ENCODE measurements around the gene DNMT3A. TPM values are rescaled to one million over a fixed set of nuclear protein-coding genes. Genes with fewer than 3 reads are reported as not detected.
A peak's percentile ranks its signal among the peaks of the same experiment; 100 is the strongest.

Gene DNMT3A
- total RNA-seq, 1 experiment from 2014 or later = 12.2 TPM

- Histone ChIP-seq H3K79me2 (ENCODE audit: low read length) (no peaks in the 10 kb centered on the region), H3K9me3 (ENCODE audit: low read length) (no peaks in the 10 kb centered on the region), H3K27ac (ENCODE audit: low read length) (no peak overlapping the region), H2AFZ (ENCODE audit: low read length) (no peak overlapping the region), H3K36me3 (ENCODE audit: low read depth, low read length) (no peaks in the 10 kb centered on the region), H3K27me3 (ENCODE audit: low read length) (no peaks in the 10 kb centered on the region), H3K4me1 (ENCODE audit: insufficient read depth, low read length) (peaks cover 35% of the 10 kb centered on the region), H3K9ac (ENCODE audit: low read length) (no peak overlapping the region), H3K9me2 (replicated peaks; ENCODE audit: low read length) (no peaks in the 10 kb centered on the region), H3K4me2 (ENCODE audit: low read length) (no peak overlapping the region), H4K20me1 (ENCODE audit: low read length) (no peaks in the 10 kb centered on the region), H3K4me3 (ENCODE audit: low read length) (no peak overlapping the region), H3F3A (ENCODE audit: low read length, unreplicated experiment) (no peaks in the 10 kb centered on the region)
- intact Hi-C loops (cut with micrococcal nuclease) = no loop called here
- no TSS peak for BruUV-seq (replicated peaks)
- ATAC-seq (no peak), DNase-seq (no peak)
- ChIA-PET CTCF (no interaction called here), POLR2A (ENCODE audit: unreplicated experiment) (no interaction called here)
- TF ChIP-seq EZH2 (IDR thresholded peaks at IDR 0.05; ENCODE audit: low read length, unreplicated experiment) = no peak
- no peak for TF ChIP-seq EZH2phosphoT487 (IDR thresholded peaks at IDR 0.05; ENCODE audit: borderline replicate concordance, low read length)
- TF ChIP-seq CTCF (conservative IDR thresholded peaks at IDR 0.05; ENCODE audit: low read depth, low read length) = no peak
These were observed 39.1 kb upstream of the DNMT3A start for GRCh38 chr2:25380586-25381375.

GRCh38 chr2:25380023-25380422 is 38.3 kb upstream of the DNMT3A start:
- no peak for TF ChIP-seq EZH2 (IDR thresholded peaks at IDR 0.05; ENCODE audit: low read length, unreplicated experiment)
- TF ChIP-seq EZH2phosphoT487 (IDR thresholded peaks at IDR 0.05; ENCODE audit: borderline replicate concordance, low read length) = no peak
- TF ChIP-seq CTCF (conservative IDR thresholded peaks at IDR 0.05; ENCODE audit: low read depth, low read length) = no peak
- Histone ChIP-seq H3K36me3 (ENCODE audit: low read depth, low read length) (no peaks in the 10 kb centered on the region), H3K4me1 (ENCODE audit: insufficient read depth, low read length) (peaks cover 35% of the 10 kb centered on the region), H3K9me3 (ENCODE audit: low read length) (no peaks in the 10 kb centered on the region), H3F3A (ENCODE audit: low read length, unreplicated experiment) (no peaks in the 10 kb centered on the region), H3K9ac (ENCODE audit: low read length) (no peak overlapping the region), H3K4me2 (ENCODE audit: low read length) (no peak overlapping the region), H4K20me1 (ENCODE audit: low read length) (no peaks in the 10 kb centered on the region), H3K27ac (ENCODE audit: low read length) (0 out of 2 replicates have a peak overlapping the region, but pooled peaks have one; percentile 82), H3K9me2 (replicated peaks; ENCODE audit: low read length) (no peaks in the 10 kb centered on the region), H3K27me3 (ENCODE audit: low read length) (no peaks in the 10 kb centered on the region), H2AFZ (ENCODE audit: low read length) (no peak overlapping the region), H3K4me3 (ENCODE audit: low read length) (no peak overlapping the region), H3K79me2 (ENCODE audit: low read length) (no peaks in the 10 kb centered on the region)
- intact Hi-C loops (cut with micrococcal nuclease) = no loop called here
- no TSS peak for BruUV-seq (replicated peaks)
- CTCF ChIA-PET = no interaction called here
- DNase-seq (no peak), ATAC-seq (no peak)
- POLR2A ChIA-PET (ENCODE audit: unreplicated experiment) = no interaction called here

GRCh38 chr2:25379535-25379934 is 37.8 kb upstream of the DNMT3A start:
- peak overlapping the region; percentile 82 for H3K27ac ChIP-seq (ENCODE audit: low read length)
- no peaks in the 10 kb centered on the region for H3K27me3 ChIP-seq (ENCODE audit: low read length)
- peak overlapping the region; percentile 32; the same call in 1 of the 2 replicates for H3K9ac ChIP-seq (ENCODE audit: low read length)
- H3K4me1 ChIP-seq (ENCODE audit: insufficient read depth, low read length) = peaks cover 35% of the 10 kb centered on the region
- no TSS peak for BruUV-seq (replicated peaks)
- ChIA-PET CTCF (no interaction called here), POLR2A (ENCODE audit: unreplicated experiment) (no interaction called here)
- H3K36me3 ChIP-seq (ENCODE audit: low read depth, low read length) = no peaks in the 10 kb centered on the region
- no peaks in the 10 kb centered on the region for H3K79me2 ChIP-seq (ENCODE audit: low read length)
- TF ChIP-seq CTCF (conservative IDR thresholded peaks at IDR 0.05; ENCODE audit: low read depth, low read length) (no peak), EZH2phosphoT487 (IDR thresholded peaks at IDR 0.05; ENCODE audit: borderline replicate concordance, low read length) (no peak), EZH2 (IDR thresholded peaks at IDR 0.05; ENCODE audit: low read length, unreplicated experiment) (no peak)
- ATAC-seq (no peak), DNase-seq (no peak)
- no peak overlapping the region for H2AFZ ChIP-seq (ENCODE audit: low read length)
- H3K9me2 ChIP-seq (replicated peaks; ENCODE audit: low read length) = no peaks in the 10 kb centered on the region
- no peaks in the 10 kb centered on the region for H4K20me1 ChIP-seq (ENCODE audit: low read length)
- peak overlapping the region; percentile 41 for H3K4me2 ChIP-seq (ENCODE audit: low read length)
- intact Hi-C loops (cut with micrococcal nuclease) = no loop called here
- no peaks in the 10 kb centered on the region for H3F3A ChIP-seq (ENCODE audit: low read length, unreplicated experiment)
- H3K4me3 ChIP-seq (ENCODE audit: low read length) = no peak overlapping the region
- no peaks in the 10 kb centered on the region for H3K9me3 ChIP-seq (ENCODE audit: low read length)

Data from PC-3 (cell line).